Loucy (cell line): ENCODE results near the gene APOA5.
"Not testable (repeated sequence)": the region's sequence is repeated elsewhere in the genome, so short reads cannot be mapped to it uniquely, and the experiment has no call there.

ENCODE experiments used
- H2AFZ ChIP-seq: fragments of 200-600 bp; sonication (generic); 2 replicates; pipeline ENCODE4 v1.6.0; 2016; ENCODE audit warnings: antibody characterized with exemption, mild to moderate bottlenecking, low read length, moderate library complexity
- H3F3A ChIP-seq: fragments of 200-600 bp; 2 replicates; pipeline ENCODE4 v1.6.0; 2016; ENCODE audit warnings: antibody characterized with exemption, low read depth, mild to moderate bottlenecking
- H3K27me3 ChIP-seq: fragments of 200-600 bp; sonication (generic); 2 replicates; pipeline ENCODE4 v1.6.1; 2014; ENCODE audit warnings: low read length, mild to moderate bottlenecking; ENCODE audit not compliant: insufficient read depth, poor library complexity, severe bottlenecking
- H3K36me3 ChIP-seq: fragments of 200-600 bp; sonication (generic); 2 replicates; pipeline ENCODE4 v1.6.1; 2016; ENCODE audit warnings: low read length; ENCODE audit not compliant: insufficient read depth
- H3K4me1 ChIP-seq: fragments of 200-600 bp; sonication (generic); 2 replicates; pipeline ENCODE4 v1.5.1; 2014; ENCODE audit warnings: low read length, mild to moderate bottlenecking; ENCODE audit not compliant: insufficient read depth, poor library complexity, severe bottlenecking
- H3K4me2 ChIP-seq: fragments of 200-600 bp; sonication (generic); 2 replicates; pipeline ENCODE4 v1.6.0; 2014; ENCODE audit warnings: antibody characterized with exemption, low read length, low read depth, mild to moderate bottlenecking; ENCODE audit not compliant: poor library complexity, severe bottlenecking
- H3K4me3 ChIP-seq: fragments of 200-600 bp; sonication (generic); 2 replicates; pipeline ENCODE4 v1.5.1; 2014; ENCODE audit warnings: low read length, mild to moderate bottlenecking, mixed read lengths; ENCODE audit not compliant: poor library complexity, severe bottlenecking
- H3K79me2 ChIP-seq: fragments of 200-600 bp; sonication (generic); 2 replicates; pipeline ENCODE4 v1.6.1; 2014; ENCODE audit warnings: low read length; ENCODE audit not compliant: insufficient read depth
- H3K9ac ChIP-seq: fragments of 200-600 bp; sonication (generic); 2 replicates; pipeline ENCODE4 v1.6.0; 2014; ENCODE audit warnings: mild to moderate bottlenecking, low read depth, low read length, moderate library complexity; ENCODE audit not compliant: poor library complexity, severe bottlenecking
- H3K9me2 ChIP-seq: fragments of 200-600 bp; sonication (generic); replicated peaks from 2 replicates; pipeline ENCODE4 v1.6.1; 2016; ENCODE audit warnings: low read depth, low read length, mixed read lengths
- H3K9me3 ChIP-seq: fragments of 200-600 bp; sonication (generic); 2 replicates; pipeline ENCODE4 v1.6.1; 2014; ENCODE audit warnings: mild to moderate bottlenecking, antibody characterized with exemption, low read length, low read depth; ENCODE audit not compliant: insufficient read depth
- H4K20me1 ChIP-seq: fragments of 200-600 bp; sonication (generic); 2 replicates; pipeline ENCODE4 v1.6.0; 2014; ENCODE audit warnings: antibody characterized with exemption, low read length, mild to moderate bottlenecking; ENCODE audit not compliant: insufficient read depth, poor library complexity, severe bottlenecking
- EZH2phosphoT487 ChIP-seq: fragments of 200-600 bp; IDR thresholded peaks from 2 replicates; pipeline ENCODE4 v1.6.1; 2018; ENCODE audit warnings: antibody characterized with exemption, mild to moderate bottlenecking, moderate library complexity, borderline replicate concordance
- TF ChIP-seq, protein P1 (sequence below): fragments of 200-600 bp; sonication (generic); conservative IDR thresholded peaks from 2 replicates; pipeline ENCODE4 v1.5.1; 2014; ENCODE audit warnings: mild to moderate bottlenecking, antibody characterized with exemption, low read length

Gene APOA5

DNA sequence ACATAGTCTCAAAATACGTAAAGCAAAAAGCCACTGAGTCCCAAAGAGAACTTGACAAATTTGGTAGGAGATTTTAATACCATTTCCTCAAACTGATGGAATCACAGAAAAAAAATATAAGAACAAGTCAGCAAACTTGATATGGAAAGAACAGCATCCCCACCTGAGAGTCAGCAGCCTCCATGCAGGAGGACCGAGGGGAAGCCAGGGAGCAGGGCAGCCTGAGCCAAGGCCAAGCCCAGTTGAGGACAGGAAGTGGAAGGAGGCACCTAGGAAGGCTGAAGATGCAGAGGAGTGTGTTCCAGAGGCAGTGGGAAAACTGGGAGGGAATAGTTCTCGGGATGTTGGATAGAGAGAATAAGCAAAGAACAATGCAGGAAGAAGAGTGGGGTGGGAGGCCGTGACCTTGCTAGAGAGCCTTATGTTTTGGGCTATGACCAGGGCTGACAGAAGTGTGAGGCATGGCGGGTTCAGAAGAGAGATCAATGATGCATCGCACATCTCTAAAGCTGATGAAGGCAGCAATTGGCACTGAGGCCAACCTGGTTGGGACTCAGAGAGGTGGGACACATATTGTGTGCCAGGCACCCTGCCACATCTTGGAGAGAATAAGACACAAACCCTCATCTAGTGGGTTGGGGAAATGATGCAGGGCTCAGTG lies 16.1 kb upstream of the APOA5 start:
- Histone ChIP-seq H3K27me3 (no peaks in the 10 kb centered on the region), H3K36me3 (no peaks in the 10 kb centered on the region), H3K4me1 (no peaks in the 10 kb centered on the region), H3K79me2 (no peaks in the 10 kb centered on the region), H3F3A (no peaks in the 10 kb centered on the region), H3K4me3 (no peak overlapping the region), H3K9me2 (no peaks in the 10 kb centered on the region), H4K20me1 (no peaks in the 10 kb centered on the region), H3K4me2 (no peak overlapping the region), H3K9me3 (no peaks in the 10 kb centered on the region), H3K9ac (no peak overlapping the region), H2AFZ (no peak overlapping the region)
- TF ChIP-seq EZH2phosphoT487: no peak
- TF ChIP-seq, protein P1, sequence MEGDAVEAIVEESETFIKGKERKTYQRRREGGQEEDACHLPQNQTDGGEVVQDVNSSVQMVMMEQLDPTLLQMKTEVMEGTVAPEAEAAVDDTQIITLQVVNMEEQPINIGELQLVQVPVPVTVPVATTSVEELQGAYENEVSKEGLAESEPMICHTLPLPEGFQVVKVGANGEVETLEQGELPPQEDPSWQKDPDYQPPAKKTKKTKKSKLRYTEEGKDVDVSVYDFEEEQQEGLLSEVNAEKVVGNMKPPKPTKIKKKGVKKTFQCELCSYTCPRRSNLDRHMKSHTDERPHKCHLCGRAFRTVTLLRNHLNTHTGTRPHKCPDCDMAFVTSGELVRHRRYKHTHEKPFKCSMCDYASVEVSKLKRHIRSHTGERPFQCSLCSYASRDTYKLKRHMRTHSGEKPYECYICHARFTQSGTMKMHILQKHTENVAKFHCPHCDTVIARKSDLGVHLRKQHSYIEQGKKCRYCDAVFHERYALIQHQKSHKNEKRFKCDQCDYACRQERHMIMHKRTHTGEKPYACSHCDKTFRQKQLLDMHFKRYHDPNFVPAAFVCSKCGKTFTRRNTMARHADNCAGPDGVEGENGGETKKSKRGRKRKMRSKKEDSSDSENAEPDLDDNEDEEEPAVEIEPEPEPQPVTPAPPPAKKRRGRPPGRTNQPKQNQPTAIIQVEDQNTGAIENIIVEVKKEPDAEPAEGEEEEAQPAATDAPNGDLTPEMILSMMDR: no peak

DNA sequence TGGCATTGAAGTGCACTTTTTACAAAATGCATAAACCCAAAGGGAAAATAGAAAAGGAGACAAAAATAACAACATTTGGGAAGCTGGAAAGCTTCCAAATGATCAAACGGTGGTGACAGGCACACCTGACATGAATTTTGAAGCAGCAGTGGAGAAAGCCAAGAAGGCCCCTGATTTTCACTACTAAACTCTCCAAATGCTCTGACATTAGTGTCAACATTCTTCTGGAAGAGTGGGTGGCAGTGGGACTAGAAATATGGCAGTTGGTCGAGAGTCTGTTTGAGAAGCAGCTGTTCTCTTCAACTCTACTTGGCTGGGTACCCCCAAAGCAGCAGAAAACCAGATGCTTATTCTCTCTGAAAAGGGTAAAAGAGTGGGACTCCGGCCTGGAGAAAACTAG lies 12.3 kb upstream of the APOA5 start:
- Histone ChIP-seq H2AFZ (no peak overlapping the region), H3K9ac (no peak overlapping the region), H3K4me1 (no peaks in the 10 kb centered on the region), H3K27me3 (no peaks in the 10 kb centered on the region), H3K9me2 (no peaks in the 10 kb centered on the region), H3K9me3 (no peaks in the 10 kb centered on the region), H3K79me2 (no peaks in the 10 kb centered on the region), H4K20me1 (no peaks in the 10 kb centered on the region), H3K4me2 (no peak overlapping the region), H3K36me3 (no peaks in the 10 kb centered on the region), H3K4me3 (no peak overlapping the region), H3F3A (no peaks in the 10 kb centered on the region)
- TF ChIP-seq EZH2phosphoT487: no peak
- TF ChIP-seq, protein P1: no peak

DNA sequence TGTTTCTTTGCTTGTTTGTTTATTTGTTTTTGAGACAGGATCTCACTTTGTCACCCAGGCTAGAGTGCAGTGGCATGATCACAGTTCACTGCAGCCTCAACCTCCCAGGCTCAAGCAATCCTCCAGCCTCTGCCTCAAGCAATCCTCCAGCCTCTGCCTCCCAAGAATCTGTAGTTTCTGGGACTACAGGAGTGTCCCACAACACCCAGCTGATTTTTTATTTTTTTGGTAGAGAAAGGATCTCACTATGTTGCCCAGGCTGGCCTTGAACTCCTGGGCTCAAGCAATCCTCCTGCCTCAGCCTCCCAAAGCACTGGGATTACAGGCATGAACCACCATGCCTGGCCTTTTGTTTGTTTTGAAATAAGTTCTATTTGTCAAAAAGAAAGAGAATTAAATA lies 10.0 kb upstream of the APOA5 start:
- not testable (repeated sequence) for H3K9me2 ChIP-seq, H3K4me1 ChIP-seq, H3K9ac ChIP-seq, H3K36me3 ChIP-seq, H3K9me3 ChIP-seq, H3K4me2 ChIP-seq, H4K20me1 ChIP-seq, H3F3A ChIP-seq, H2AFZ ChIP-seq, H3K79me2 ChIP-seq, H3K4me3 ChIP-seq, H3K27me3 ChIP-seq

DNA sequence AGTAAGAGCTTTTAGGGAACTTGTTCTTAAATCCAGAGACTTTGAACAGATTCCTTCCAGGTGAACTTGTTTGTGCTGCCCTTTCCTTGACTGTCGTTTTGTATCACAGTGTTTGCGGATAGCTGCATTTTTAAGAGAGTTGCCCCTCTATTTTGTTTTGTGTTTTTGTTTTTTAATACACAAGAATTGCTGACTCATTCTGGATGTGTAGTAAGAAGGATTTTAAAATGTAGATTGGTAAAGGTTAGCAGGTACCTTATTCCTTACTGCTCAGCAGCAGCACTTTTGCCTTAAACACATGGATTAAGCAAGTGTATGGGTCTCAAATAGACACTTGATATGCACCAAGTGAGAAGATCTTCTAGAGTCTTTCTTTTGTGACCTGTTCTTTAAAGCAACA lies 8.9 kb upstream of the APOA5 start:
- Histone ChIP-seq H3K9ac (no peak overlapping the region), H4K20me1 (no peaks in the 10 kb centered on the region), H3F3A (no peaks in the 10 kb centered on the region), H3K4me2 (no peak overlapping the region), H3K4me1 (no peaks in the 10 kb centered on the region), H3K9me3 (no peaks in the 10 kb centered on the region), H3K79me2 (no peaks in the 10 kb centered on the region), H3K27me3 (no peaks in the 10 kb centered on the region), H3K4me3 (no peak overlapping the region), H2AFZ (no peak overlapping the region), H3K9me2 (no peaks in the 10 kb centered on the region), H3K36me3 (no peaks in the 10 kb centered on the region)
- TF ChIP-seq EZH2phosphoT487: no peak
- TF ChIP-seq, protein P1: no peak
